Measurements from ENCODE around the gene RTF2. TPM values are rescaled to one million over a fixed set of nuclear protein-coding genes. Genes with fewer than 3 reads are reported as not detected.

RTF2 gene
- polyA plus RNA-seq, 2 of the 4 experiments (the other 2 are of a cell fraction), result 102 to 115 TPM

GRCh38 chr20:56488566-56488965 is 20.1 kb downstream of the RTF2 start (continued):
- TF ChIP-seq FOSB (CRISPR knock-in tag; IDR thresholded peaks at IDR 0.05) (no peak), SMC3 (IDR thresholded peaks at IDR 0.05) (no peak), HOXB5 (CRISPR knock-in tag; IDR thresholded peaks at IDR 0.05) (no peak), JUN (IDR thresholded peaks at IDR 0.05) (no peak), CHD4 (IDR thresholded peaks at IDR 0.05; ENCODE audit: borderline replicate concordance) (no peak), EP300 (IDR thresholded peaks at IDR 0.05) (no peak)

DNA sequence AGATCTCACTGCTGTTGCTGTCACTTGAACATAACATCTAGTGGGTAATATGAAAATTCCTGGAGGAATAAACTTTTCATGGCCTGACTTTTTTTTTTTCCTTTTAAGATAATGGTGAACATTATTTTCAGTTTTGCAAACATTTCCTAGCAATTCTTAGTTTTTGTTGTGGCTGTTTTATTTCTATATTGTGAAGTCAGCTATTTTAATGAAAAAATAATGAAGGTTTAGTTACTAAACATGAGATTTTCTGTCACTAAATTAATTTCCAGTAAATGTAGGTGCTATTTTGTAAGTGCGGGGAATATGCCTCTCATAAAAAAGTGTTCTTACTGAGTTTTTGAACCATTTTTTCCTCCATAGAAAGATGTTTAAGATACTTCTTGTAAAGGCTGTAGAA is 32.7 kb downstream of the RTF2 start:
- H3K4me2 ChIP-seq, result no peak overlapping the region
- H3K9me3 ChIP-seq, result no peaks in the 10 kb centered on the region
- ChIA-PET CTCF (no interaction called here), POLR2A (no interaction called here)
- H3K4me1 ChIP-seq, result no peaks in the 10 kb centered on the region
- H3K4me3 ChIP-seq, result no peak overlapping the region
- ATAC-seq (no peak), DNase-seq (ENCODE audit: low read depth in 1 of 2, low spot score in 1 of 2) (no peak), FAIRE-seq (no peak)
- H3K27ac ChIP-seq, result no peak overlapping the region
- TF ChIP-seq MAFK (IDR thresholded peaks at IDR 0.05; ENCODE audit: partially characterized antibody) (peak; percentile 40), RARB (CRISPR knock-in tag; IDR thresholded peaks at IDR 0.05) (no peak), TP53 (CRISPR knock-in tag; IDR thresholded peaks at IDR 0.05) (no peak), RFX5 (IDR thresholded peaks at IDR 0.05) (no peak), CHD2 (IDR thresholded peaks at IDR 0.05; ENCODE audit: low read length, partially characterized antibody) (no peak)
- TF ChIP-seq, protein P1, sequence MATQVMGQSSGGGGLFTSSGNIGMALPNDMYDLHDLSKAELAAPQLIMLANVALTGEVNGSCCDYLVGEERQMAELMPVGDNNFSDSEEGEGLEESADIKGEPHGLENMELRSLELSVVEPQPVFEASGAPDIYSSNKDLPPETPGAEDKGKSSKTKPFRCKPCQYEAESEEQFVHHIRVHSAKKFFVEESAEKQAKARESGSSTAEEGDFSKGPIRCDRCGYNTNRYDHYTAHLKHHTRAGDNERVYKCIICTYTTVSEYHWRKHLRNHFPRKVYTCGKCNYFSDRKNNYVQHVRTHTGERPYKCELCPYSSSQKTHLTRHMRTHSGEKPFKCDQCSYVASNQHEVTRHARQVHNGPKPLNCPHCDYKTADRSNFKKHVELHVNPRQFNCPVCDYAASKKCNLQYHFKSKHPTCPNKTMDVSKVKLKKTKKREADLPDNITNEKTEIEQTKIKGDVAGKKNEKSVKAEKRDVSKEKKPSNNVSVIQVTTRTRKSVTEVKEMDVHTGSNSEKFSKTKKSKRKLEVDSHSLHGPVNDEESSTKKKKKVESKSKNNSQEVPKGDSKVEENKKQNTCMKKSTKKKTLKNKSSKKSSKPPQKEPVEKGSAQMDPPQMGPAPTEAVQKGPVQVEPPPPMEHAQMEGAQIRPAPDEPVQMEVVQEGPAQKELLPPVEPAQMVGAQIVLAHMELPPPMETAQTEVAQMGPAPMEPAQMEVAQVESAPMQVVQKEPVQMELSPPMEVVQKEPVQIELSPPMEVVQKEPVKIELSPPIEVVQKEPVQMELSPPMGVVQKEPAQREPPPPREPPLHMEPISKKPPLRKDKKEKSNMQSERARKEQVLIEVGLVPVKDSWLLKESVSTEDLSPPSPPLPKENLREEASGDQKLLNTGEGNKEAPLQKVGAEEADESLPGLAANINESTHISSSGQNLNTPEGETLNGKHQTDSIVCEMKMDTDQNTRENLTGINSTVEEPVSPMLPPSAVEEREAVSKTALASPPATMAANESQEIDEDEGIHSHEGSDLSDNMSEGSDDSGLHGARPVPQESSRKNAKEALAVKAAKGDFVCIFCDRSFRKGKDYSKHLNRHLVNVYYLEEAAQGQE (IDR thresholded peaks at IDR 0.05), result no peak
- 95% methylated on average over 1 of the region's 1 CpG for WGBS (ENCODE audit: missing lambda C conversion rate)

DNA sequence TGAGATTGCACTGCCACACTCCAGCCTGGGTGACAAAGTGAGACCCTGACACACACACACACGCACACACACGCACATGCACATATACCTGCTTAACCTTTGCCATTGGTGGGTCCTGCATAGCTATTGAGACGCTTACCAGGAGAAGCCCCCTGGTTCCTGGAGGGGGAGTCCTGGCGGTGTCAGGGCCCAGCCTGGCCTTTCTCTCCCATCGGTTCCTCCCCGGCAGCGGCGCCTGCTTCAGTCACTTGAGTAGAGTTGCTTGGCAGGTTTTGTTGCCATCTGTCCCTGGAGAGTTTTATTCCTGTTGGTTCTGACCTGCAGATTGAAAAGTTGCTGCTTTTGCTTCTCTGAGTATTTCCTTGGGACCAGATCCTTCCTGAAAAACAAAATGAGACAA is 35.5 kb downstream of the RTF2 start:
- POLR2A ChIA-PET, result no interaction called here

More for the DNA sequence above, 35.5 kb downstream of the RTF2 start:
- Histone ChIP-seq H3K27ac (no peak overlapping the region), H3K9me3 (no peaks in the 10 kb centered on the region), H3K4me2 (no peak overlapping the region), H3K4me3 (no peak overlapping the region), H3K4me1 (no peaks in the 10 kb centered on the region)
- no peak for ATAC-seq
- FAIRE-seq, result no peak
- 95% methylated on average over 6 of the region's 8 CpGs for WGBS (ENCODE audit: missing lambda C conversion rate)
- TF ChIP-seq MAFK (IDR thresholded peaks at IDR 0.05; ENCODE audit: partially characterized antibody) (no peak), ZNF302 (CRISPR knock-in tag; IDR thresholded peaks at IDR 0.05) (no peak), EHMT2 (IDR thresholded peaks at IDR 0.05; ENCODE audit: low read depth) (no peak), SREBF2 (IDR thresholded peaks at IDR 0.05) (no peak), FOSL2 (IDR thresholded peaks at IDR 0.05) (no peak), FOSL2 (CRISPR knock-in tag; IDR thresholded peaks at IDR 0.05) (no peak)
- TF ChIP-seq, protein P2, sequence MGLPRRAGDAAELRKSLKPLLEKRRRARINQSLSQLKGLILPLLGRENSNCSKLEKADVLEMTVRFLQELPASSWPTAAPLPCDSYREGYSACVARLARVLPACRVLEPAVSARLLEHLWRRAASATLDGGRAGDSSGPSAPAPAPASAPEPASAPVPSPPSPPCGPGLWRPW (IDR thresholded peaks at IDR 0.05), result no peak
- TF ChIP-seq, protein P3, sequence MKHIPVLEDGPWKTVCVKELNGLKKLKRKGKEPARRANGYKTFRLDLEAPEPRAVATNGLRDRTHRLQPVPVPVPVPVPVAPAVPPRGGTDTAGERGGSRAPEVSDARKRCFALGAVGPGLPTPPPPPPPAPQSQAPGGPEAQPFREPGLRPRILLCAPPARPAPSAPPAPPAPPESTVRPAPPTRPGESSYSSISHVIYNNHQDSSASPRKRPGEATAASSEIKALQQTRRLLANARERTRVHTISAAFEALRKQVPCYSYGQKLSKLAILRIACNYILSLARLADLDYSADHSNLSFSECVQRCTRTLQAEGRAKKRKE (CRISPR knock-in tag; IDR thresholded peaks at IDR 0.05; ENCODE audit: low read depth), result no peak
- TF ChIP-seq, protein P4, sequence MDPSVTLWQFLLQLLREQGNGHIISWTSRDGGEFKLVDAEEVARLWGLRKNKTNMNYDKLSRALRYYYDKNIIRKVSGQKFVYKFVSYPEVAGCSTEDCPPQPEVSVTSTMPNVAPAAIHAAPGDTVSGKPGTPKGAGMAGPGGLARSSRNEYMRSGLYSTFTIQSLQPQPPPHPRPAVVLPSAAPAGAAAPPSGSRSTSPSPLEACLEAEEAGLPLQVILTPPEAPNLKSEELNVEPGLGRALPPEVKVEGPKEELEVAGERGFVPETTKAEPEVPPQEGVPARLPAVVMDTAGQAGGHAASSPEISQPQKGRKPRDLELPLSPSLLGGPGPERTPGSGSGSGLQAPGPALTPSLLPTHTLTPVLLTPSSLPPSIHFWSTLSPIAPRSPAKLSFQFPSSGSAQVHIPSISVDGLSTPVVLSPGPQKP (IDR thresholded peaks at IDR 0.05; ENCODE audit: low read depth, low read length), result no peak
- CTCF ChIA-PET, result interaction anchor here (1.4 to 1.5 kb wide), 2 partner anchors 12 to 47 kb away, joined by 4 to 5 read pairs; no protein-coding TSS in a partner anchor
- no peak for DNase-seq (ENCODE audit: low read depth in 1 of 2, low spot score in 1 of 2)

All from A549 (cell line).